ENCODE data around the gene RREB1. TPM values are rescaled to one million over a fixed set of nuclear protein-coding genes. Genes with fewer than 3 reads are reported as not detected.
"Not testable (repeated sequence)": the region's sequence is repeated elsewhere in the genome, so short reads cannot be mapped to it uniquely, and the experiment has no call there.

The RREB1 gene
- total and polyA plus RNA-seq, 2 donors (not counting 3 experiments of a cell fraction or from before 2014, with no cell fraction given), result 3.7 to 33.0 TPM

DNA sequence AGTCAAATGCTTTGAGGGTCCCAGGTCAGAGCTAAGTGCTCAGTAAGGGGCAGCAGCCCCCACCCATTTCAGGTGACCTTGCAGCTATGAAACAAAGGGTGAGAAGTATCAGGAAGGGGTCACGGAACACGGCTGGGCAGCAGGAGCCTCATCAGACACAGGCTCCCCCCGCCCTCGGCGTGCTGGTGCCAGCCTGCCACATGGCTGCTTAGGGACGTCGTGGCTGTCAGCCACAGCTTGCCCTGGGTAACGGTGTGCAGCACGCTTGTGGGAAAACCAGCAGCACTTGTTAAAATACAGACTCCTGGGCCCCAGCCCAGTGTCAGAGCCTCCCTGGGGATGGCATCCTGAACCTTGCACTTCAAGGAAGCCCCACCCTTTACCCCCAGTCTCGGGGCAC lies 165.9 kb downstream of the RREB1 start:
- intact Hi-C loops (cut with micrococcal nuclease) (no loop called here), dilution Hi-C loops (cut with MboI; ENCODE audit: extremely low pct_ligation_motif_present, low sequenced_read_pairs) (no loop called here)

DNA sequence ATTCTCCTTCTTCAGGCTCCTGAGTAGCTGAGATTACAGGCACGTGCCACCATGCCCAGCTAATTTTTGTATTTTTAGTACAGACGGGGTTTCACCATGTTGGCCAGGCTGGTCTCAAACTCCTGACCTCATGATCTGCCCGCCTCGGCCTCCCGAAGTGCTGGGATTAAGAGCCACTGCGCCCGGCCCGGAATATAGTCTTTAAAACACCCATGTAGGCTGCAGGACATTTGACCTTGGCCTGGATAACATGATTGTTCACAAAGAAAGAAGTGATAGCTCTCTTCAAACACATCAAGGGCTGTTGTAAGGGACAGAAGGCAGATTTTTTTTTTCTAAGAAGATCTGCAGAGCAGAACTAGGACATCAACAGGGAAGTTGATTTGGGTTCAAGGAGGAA lies 166.8 kb downstream of the RREB1 start:
- BruUV-seq (replicated peaks); dilution Hi-C loops (cut with MboI; ENCODE audit: extremely low pct_ligation_motif_present, low sequenced_read_pairs); intact Hi-C loops (cut with micrococcal nuclease): not testable (repeated sequence)

More for the DNA sequence above, 165.9 kb downstream of the RREB1 start:
- peaks cover 0 to 3% of the 10 kb centered on the region in 2 experiments for H3K27me3 ChIP-seq (ENCODE audit: control insufficient read depth in 2 of 2, insufficient read depth in 2 of 2, low read length in 2 of 2)
- BruUV-seq (replicated peaks), result no TSS peak
- H3K36me3 ChIP-seq (ENCODE audit: control insufficient read depth in 2 of 2, extremely low read depth in 1 of 2, insufficient read depth in 2 of 2, low read length in 2 of 2), result no peaks in the 10 kb centered on the region
- no peak overlapping the region for H3K27ac ChIP-seq (ENCODE audit: insufficient read depth, low read depth, low read length)
- no peaks in the 10 kb centered on the region for H3K9me1 ChIP-seq (replicated peaks; ENCODE audit: control insufficient read depth, extremely low read depth, insufficient read depth, low read length)
- DNase-seq (ENCODE audit: low read depth, low spot score), result no peak
- H3K9ac ChIP-seq (replicated peaks; ENCODE audit: extremely low read depth, insufficient read depth, low read length), result no peak overlapping the region
- no peak for TF ChIP-seq MYC (IDR thresholded peaks at IDR 0.05; ENCODE audit: low read depth, low read length)
- TF ChIP-seq, protein P1, sequence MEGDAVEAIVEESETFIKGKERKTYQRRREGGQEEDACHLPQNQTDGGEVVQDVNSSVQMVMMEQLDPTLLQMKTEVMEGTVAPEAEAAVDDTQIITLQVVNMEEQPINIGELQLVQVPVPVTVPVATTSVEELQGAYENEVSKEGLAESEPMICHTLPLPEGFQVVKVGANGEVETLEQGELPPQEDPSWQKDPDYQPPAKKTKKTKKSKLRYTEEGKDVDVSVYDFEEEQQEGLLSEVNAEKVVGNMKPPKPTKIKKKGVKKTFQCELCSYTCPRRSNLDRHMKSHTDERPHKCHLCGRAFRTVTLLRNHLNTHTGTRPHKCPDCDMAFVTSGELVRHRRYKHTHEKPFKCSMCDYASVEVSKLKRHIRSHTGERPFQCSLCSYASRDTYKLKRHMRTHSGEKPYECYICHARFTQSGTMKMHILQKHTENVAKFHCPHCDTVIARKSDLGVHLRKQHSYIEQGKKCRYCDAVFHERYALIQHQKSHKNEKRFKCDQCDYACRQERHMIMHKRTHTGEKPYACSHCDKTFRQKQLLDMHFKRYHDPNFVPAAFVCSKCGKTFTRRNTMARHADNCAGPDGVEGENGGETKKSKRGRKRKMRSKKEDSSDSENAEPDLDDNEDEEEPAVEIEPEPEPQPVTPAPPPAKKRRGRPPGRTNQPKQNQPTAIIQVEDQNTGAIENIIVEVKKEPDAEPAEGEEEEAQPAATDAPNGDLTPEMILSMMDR (IDR thresholded peaks at IDR 0.05; ENCODE audit: extremely low read depth in 1 of 2, insufficient read depth in 1 of 2, low read depth in 1 of 2, low read length in 2 of 2), result no peak
- TF ChIP-seq POLR2A (IDR thresholded peaks at IDR 0.05; ENCODE audit: low read depth, low read length), result no peak
- no peak for TF ChIP-seq FOS (IDR thresholded peaks at IDR 0.05; ENCODE audit: borderline replicate concordance, insufficient read depth, low read length)
- no peak for TF ChIP-seq JUN (IDR thresholded peaks at IDR 0.05; ENCODE audit: borderline replicate concordance, insufficient read depth, insufficient read length, low read depth)
- TF ChIP-seq, protein P2, sequence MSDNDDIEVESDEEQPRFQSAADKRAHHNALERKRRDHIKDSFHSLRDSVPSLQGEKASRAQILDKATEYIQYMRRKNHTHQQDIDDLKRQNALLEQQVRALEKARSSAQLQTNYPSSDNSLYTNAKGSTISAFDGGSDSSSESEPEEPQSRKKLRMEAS (IDR thresholded peaks at IDR 0.05; ENCODE audit: insufficient read depth, insufficient read length), result no peak
- TF ChIP-seq EZH2 (IDR thresholded peaks at IDR 0.05; ENCODE audit: borderline replicate concordance, low read depth, low read length, severe bottlenecking), result no peak
- no peak for TF ChIP-seq POLR2AphosphoS5 (IDR thresholded peaks at IDR 0.05; ENCODE audit: insufficient read depth, low read depth, low read length)
- TF ChIP-seq GATA2 (IDR thresholded peaks at IDR 0.05; ENCODE audit: insufficient read depth, insufficient read length, low read depth, low read length), result no peak
- H3K79me2 ChIP-seq (ENCODE audit: control insufficient read depth, insufficient read depth, low read length), result no peaks in the 10 kb centered on the region
- H3K4me3 ChIP-seq (replicated peaks in 1 of 3; ENCODE audit: insufficient read depth in 1 of 3, low read depth in 1 of 3, low read length in 3 of 3), result no peak overlapping the region
- no peak for FAIRE-seq
- H3K4me1 ChIP-seq (ENCODE audit: control insufficient read depth, extremely low read depth, insufficient read depth, low read length), result no peaks in the 10 kb centered on the region
- H3K4me2 ChIP-seq (ENCODE audit: insufficient read depth, low read length), result no peak overlapping the region
- H4K20me1 ChIP-seq (replicated peaks; ENCODE audit: control insufficient read depth, extremely low read depth, insufficient read depth, low read length), result no peaks in the 10 kb centered on the region
- no peaks in the 10 kb centered on the region for H3K9me3 ChIP-seq (replicated peaks; ENCODE audit: control insufficient read depth, insufficient read depth, low read length)
- POLR2A ChIA-PET, result no interaction called here
- H2AFZ ChIP-seq (ENCODE audit: low read depth, low read length), result no peak overlapping the region
- CTCF ChIA-PET, result interaction anchor here (5.5 kb wide), 1 partner anchor 341 kb away, joined by 71 read pairs; no protein-coding TSS in a partner anchor

More for the DNA sequence above, 166.8 kb downstream of the RREB1 start:
- H4K20me1 ChIP-seq (replicated peaks; ENCODE audit: control insufficient read depth, extremely low read depth, insufficient read depth, low read length); H3K79me2 ChIP-seq (ENCODE audit: control insufficient read depth, insufficient read depth, low read length); DNase-seq (ENCODE audit: low read depth, low spot score); H3K36me3 ChIP-seq (ENCODE audit: control insufficient read depth in 2 of 2, extremely low read depth in 1 of 2, insufficient read depth in 2 of 2, low read length in 2 of 2); H3K4me2 ChIP-seq (ENCODE audit: insufficient read depth, low read length); POLR2A ChIA-PET; H3K4me1 ChIP-seq (ENCODE audit: control insufficient read depth, extremely low read depth, insufficient read depth, low read length); H3K9ac ChIP-seq (replicated peaks; ENCODE audit: extremely low read depth, insufficient read depth, low read length); H2AFZ ChIP-seq (ENCODE audit: low read depth, low read length); H3K9me3 ChIP-seq (replicated peaks; ENCODE audit: control insufficient read depth, insufficient read depth, low read length); H3K27ac ChIP-seq (ENCODE audit: insufficient read depth, low read depth, low read length); H3K27me3 ChIP-seq (ENCODE audit: control insufficient read depth in 2 of 2, insufficient read depth in 2 of 2, low read length in 2 of 2); H3K4me3 ChIP-seq (replicated peaks in 1 of 3; ENCODE audit: insufficient read depth in 1 of 3, low read depth in 1 of 3, low read length in 3 of 3); H3K9me1 ChIP-seq (replicated peaks; ENCODE audit: control insufficient read depth, extremely low read depth, insufficient read depth, low read length); FAIRE-seq: not testable (repeated sequence)
- CTCF ChIA-PET, result interaction anchor here (0.6 to 5.5 kb wide), 5 partner anchors 13 to 578 kb away, joined by 3 to 71 read pairs (median 8); no protein-coding TSS in a partner anchor

Data from endothelial cell of umbilical vein (primary cell).